A673 (cell line): ENCODE data around the gene EDIL3. TPM values are rescaled to one million over a fixed set of nuclear protein-coding genes. Genes with fewer than 3 reads are reported as not detected.

Experiments used
- BruUV-seq: library from RNA; stranded (reverse); fragments of 400-500 nt; replicated peaks from 2 replicates; lab custom pipeline; 2021; lab: Mats Ljungman, UMichigan
- CTCF ChIA-PET: fragments of 300-600 bp; sonication (Branson Sonifier 250); formaldehyde crosslinking; loops from one replicate; lab custom pipeline; 2022; ENCODE audit warnings: antibody characterized with exemption; lab: Charles Lee
- POLR2A ChIA-PET: fragments of 300-600 bp; sonication (Branson Sonifier 250); formaldehyde crosslinking; loops from one replicate; lab custom pipeline; 2022; ENCODE audit warnings: antibody characterized with exemption; ENCODE audit not compliant: low non-redundant PET; lab: Charles Lee
- DNase-seq: peaks from one replicate; pipeline ENCODE4 v3.0.0-alpha.2; 2015; ENCODE audit warnings: low spot score
- H3K27ac ChIP-seq: fragments of 200-600 bp; sonication (generic); 2 replicates; pipeline ENCODE4 v1.5.1; 2016; ENCODE audit warnings: mixed run types, low read depth, mild to moderate bottlenecking, mixed read lengths, antibody characterized with exemption, low read length; ENCODE audit not compliant: poor library complexity, severe bottlenecking
- H3K27me3 ChIP-seq: fragments of 200-600 bp; sonication (generic); replicated peaks from 2 replicates; pipeline ENCODE4 v1.6.1; 2017; ENCODE audit warnings: mixed run types, low read depth, mild to moderate bottlenecking, mixed read lengths, antibody characterized with exemption, low read length; ENCODE audit not compliant: insufficient read depth, poor library complexity
- H3K36me3 ChIP-seq: fragments of 200-600 bp; sonication (generic); 2 replicates; pipeline ENCODE4 v1.6.1; 2016; ENCODE audit warnings: mixed run types, mild to moderate bottlenecking, mixed read lengths, antibody characterized with exemption, low read length; ENCODE audit not compliant: insufficient read depth, poor library complexity, severe bottlenecking
- H3K4me1 ChIP-seq: fragments of 200-600 bp; sonication (generic); 2 replicates; pipeline ENCODE4 v1.6.1; 2017; ENCODE audit warnings: mixed run types, mild to moderate bottlenecking, mixed read lengths, antibody characterized with exemption, low read length; ENCODE audit not compliant: insufficient read depth, poor library complexity, severe bottlenecking
- H3K4me3 ChIP-seq: fragments of 200-600 bp; sonication (generic); 2 replicates; pipeline ENCODE4 v1.5.1; 2016; ENCODE audit warnings: low read depth, mixed run types, mild to moderate bottlenecking, mixed read lengths, low read length; ENCODE audit not compliant: poor library complexity, severe bottlenecking
- H3K9me3 ChIP-seq: fragments of 200-600 bp; sonication (generic); 2 replicates; pipeline ENCODE4 v1.6.1; 2016; ENCODE audit warnings: mixed run types, low read depth, mild to moderate bottlenecking, mixed read lengths, antibody characterized with exemption, low read length; ENCODE audit not compliant: poor library complexity, severe bottlenecking
- EZH2 ChIP-seq: fragments of 200-600 bp; sonication (generic); IDR thresholded peaks from 2 replicates; pipeline ENCODE4 v1.6.1; 2017; ENCODE audit warnings: borderline replicate concordance, low read depth, mild to moderate bottlenecking, mixed read lengths, antibody characterized with exemption, low read length; ENCODE audit not compliant: poor library complexity, severe bottlenecking
- intact Hi-C: fragments of 100-400 bp; cut with micrococcal nuclease; formaldehyde crosslinking; loops from one replicate; pipeline ENCODE4 v1.10.0; 2022; ENCODE audit not compliant: unreplicated experiment
- total RNA-seq: library from RNA; stranded (reverse); gene quantifications from 2 replicates; pipeline ENCODE4 v1.2.3, GENCODE V29; 2021
- TF ChIP-seq, protein P1 (sequence below): fragments of 300-800, 200-600 bp; sonication (generic); conservative IDR thresholded peaks from 2 replicates; pipeline ENCODE4 v1.5.1; 2017; ENCODE audit warnings: low read depth, mild to moderate bottlenecking, antibody characterized with exemption, low read length, moderate library complexity, mixed read lengths

Gene EDIL3
- total RNA-seq, 1 experiment from 2014 or later = 4.6 TPM

DNA sequence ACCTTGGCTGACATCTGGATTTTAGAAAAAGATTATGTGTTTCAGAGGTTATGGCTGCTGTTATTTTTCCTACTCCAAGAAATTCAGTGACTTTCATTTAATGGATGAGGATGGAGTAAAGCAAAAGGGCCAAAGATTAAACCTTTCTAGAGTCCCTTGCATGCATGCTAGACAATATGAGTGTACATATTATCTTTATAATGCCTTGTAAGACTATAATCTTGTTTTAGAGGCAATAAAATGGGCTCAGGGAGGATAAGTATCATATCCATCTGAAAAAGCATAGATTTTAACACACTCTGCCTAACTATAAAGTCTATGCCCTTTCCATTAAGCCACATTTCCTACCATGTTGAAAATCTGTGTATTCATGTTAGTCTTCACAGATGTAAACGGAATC is 199.8 kb downstream of the EDIL3 start:
- TF ChIP-seq, protein P1, sequence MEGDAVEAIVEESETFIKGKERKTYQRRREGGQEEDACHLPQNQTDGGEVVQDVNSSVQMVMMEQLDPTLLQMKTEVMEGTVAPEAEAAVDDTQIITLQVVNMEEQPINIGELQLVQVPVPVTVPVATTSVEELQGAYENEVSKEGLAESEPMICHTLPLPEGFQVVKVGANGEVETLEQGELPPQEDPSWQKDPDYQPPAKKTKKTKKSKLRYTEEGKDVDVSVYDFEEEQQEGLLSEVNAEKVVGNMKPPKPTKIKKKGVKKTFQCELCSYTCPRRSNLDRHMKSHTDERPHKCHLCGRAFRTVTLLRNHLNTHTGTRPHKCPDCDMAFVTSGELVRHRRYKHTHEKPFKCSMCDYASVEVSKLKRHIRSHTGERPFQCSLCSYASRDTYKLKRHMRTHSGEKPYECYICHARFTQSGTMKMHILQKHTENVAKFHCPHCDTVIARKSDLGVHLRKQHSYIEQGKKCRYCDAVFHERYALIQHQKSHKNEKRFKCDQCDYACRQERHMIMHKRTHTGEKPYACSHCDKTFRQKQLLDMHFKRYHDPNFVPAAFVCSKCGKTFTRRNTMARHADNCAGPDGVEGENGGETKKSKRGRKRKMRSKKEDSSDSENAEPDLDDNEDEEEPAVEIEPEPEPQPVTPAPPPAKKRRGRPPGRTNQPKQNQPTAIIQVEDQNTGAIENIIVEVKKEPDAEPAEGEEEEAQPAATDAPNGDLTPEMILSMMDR = no peak
- no peak for TF ChIP-seq EZH2
- Histone ChIP-seq H3K27ac (no peak overlapping the region), H3K9me3 (no peaks in the 10 kb centered on the region), H3K4me3 (no peak overlapping the region), H3K27me3 (no peaks in the 10 kb centered on the region), H3K36me3 (no peaks in the 10 kb centered on the region), H3K4me1 (no peaks in the 10 kb centered on the region)
- POLR2A ChIA-PET = no interaction called here
- BruUV-seq = no TSS peak
- no peak for DNase-seq
- CTCF ChIA-PET = no interaction called here
- intact Hi-C loops = no loop called here

DNA sequence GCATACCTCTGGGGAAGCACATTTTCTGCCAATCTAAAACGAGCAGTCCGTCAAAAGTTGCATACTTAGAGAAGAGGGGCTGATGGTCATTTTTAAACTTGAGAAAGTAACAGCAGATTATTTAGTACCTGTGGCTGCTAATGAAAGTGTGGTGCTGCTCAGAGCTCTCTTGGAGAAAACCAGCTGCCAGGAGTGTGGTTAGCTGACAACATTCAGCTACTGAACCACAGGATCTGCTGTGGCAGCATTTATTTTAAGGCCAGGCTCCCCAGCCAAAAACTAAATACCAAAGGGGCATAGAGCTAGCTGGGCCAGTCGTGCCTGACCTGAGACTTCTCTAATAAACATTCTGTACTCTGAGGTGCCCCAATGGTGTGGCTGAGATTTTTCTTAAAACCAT is 203.6 kb downstream of the EDIL3 start:
- H3K27ac ChIP-seq = no peak overlapping the region
- no peaks in the 10 kb centered on the region for H3K27me3 ChIP-seq
- CTCF ChIA-PET = no interaction called here
- H3K4me1 ChIP-seq = no peaks in the 10 kb centered on the region
- POLR2A ChIA-PET = no interaction called here
- no peak for DNase-seq
- H3K9me3 ChIP-seq = no peaks in the 10 kb centered on the region
- no peak overlapping the region for H3K4me3 ChIP-seq
- intact Hi-C loops = no loop called here
- H3K36me3 ChIP-seq = no peaks in the 10 kb centered on the region
- TF ChIP-seq, protein P1 = no peak
- TF ChIP-seq EZH2 = no peak
- no TSS peak for BruUV-seq

DNA sequence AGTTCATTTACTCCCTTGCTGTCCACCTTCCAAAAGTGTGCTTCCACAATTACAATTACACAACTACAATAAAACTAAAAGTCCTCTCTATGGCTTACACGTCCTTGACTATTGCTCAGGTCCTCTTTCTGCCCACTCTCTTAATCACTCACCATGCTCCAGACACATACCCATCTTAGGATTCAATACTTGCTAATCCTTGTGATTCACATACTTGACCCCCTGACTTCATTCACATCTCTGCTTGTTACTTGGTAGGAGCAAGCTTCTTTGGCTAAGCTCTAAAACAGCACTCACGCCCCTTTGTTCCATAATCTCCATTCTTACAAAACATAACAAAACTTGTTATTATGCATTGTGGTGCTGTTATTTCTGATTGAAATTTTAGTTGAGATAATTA is 215.8 kb downstream of the EDIL3 start:
- Histone ChIP-seq H3K9me3 (no peaks in the 10 kb centered on the region), H3K27me3 (no peaks in the 10 kb centered on the region), H3K4me1 (no peaks in the 10 kb centered on the region), H3K27ac (no peak overlapping the region), H3K36me3 (no peaks in the 10 kb centered on the region), H3K4me3 (no peak overlapping the region)
- no TSS peak for BruUV-seq
- no peak for DNase-seq
- POLR2A ChIA-PET = no interaction called here
- intact Hi-C loops = no loop called here
- no peak for TF ChIP-seq EZH2
- TF ChIP-seq, protein P1 = no peak
- CTCF ChIA-PET = no interaction called here
